Mammary epithelial cell (primary cell): ENCODE data around the gene SLIT3.

Source experiments
- EZH2 ChIP-seq: IDR thresholded peaks from 2 replicates; pipeline ENCODE4 v1.6.1; 2012; ENCODE audit warnings: low read length, inconsistent platforms, borderline replicate concordance
- TF ChIP-seq, protein P1 (sequence below), 2 donors: IDR thresholded peaks in 1 of 2; conservative IDR thresholded peaks in 1 of 2; 2 replicates each; pipeline ENCODE4 v1.5.1; 2011 to 2012; ENCODE audit warnings: inconsistent platforms in 2 of 2, low read length in 2 of 2, mild to moderate bottlenecking in 2 of 2, control low read depth in 1 of 2, low read depth in 1 of 2; ENCODE audit not compliant: insufficient read depth in 1 of 2; ENCODE audit errors: extremely low read depth in 1 of 2

DNA sequence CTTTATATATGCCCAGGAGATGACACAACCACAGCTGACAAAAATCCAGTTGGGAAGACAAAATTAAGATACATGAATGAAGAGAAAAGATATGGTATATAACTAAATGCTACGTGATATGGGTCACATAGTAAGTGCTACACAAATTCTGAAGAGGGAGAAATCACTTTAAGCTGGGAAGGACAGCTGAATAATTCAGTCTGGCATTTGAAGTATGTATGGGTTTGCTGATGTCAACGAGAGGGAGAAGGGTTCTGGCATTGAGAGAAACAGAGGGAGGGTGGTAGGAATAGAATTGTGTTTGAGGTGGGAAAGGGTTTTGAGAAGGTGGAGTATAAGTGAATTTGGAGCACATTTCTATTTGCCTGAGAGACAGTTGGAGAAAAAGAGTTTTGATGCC, 6.7 kb upstream of the SLIT3 start:
- TF ChIP-seq, protein P1, sequence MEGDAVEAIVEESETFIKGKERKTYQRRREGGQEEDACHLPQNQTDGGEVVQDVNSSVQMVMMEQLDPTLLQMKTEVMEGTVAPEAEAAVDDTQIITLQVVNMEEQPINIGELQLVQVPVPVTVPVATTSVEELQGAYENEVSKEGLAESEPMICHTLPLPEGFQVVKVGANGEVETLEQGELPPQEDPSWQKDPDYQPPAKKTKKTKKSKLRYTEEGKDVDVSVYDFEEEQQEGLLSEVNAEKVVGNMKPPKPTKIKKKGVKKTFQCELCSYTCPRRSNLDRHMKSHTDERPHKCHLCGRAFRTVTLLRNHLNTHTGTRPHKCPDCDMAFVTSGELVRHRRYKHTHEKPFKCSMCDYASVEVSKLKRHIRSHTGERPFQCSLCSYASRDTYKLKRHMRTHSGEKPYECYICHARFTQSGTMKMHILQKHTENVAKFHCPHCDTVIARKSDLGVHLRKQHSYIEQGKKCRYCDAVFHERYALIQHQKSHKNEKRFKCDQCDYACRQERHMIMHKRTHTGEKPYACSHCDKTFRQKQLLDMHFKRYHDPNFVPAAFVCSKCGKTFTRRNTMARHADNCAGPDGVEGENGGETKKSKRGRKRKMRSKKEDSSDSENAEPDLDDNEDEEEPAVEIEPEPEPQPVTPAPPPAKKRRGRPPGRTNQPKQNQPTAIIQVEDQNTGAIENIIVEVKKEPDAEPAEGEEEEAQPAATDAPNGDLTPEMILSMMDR (conservative IDR thresholded peaks at IDR 0.05 in 1 of 2, IDR thresholded peaks at IDR 0.05 in 1 of 2; ENCODE audit: extremely low read depth in 1 of 2, insufficient read depth in 1 of 2, low read depth in 1 of 2, low read length in 2 of 2) = no peak
- TF ChIP-seq EZH2 = no peak
